HEK293 (cell line): ENCODE measurements around the gene CRTC3.
A peak's percentile ranks its signal among the peaks of the same experiment; 100 is the strongest.

Experiments used
- CTCF ChIA-PET: fragments of 350-600 bp; formaldehyde crosslinking; extraction: SDS; loops from one replicate; lab custom pipeline; 2021; ENCODE audit warnings: antibody characterized with exemption; lab: Yijun Ruan, JAX
- POLR2A ChIA-PET: fragments of 300-600 bp; formaldehyde crosslinking; extraction: SDS; loops from one replicate; lab custom pipeline; 2020; ENCODE audit warnings: antibody characterized with exemption, inconsistent platforms; lab: Yijun Ruan, JAX
- H3K27ac ChIP-seq: fragments of 200-500 bp; sonication (Bioruptor generic); 2 replicates; pipeline ENCODE4 v1.5.1; 2014; ENCODE audit warnings: low read depth, low read length, control low read depth, inconsistent platforms; ENCODE audit errors: extremely low read depth
- H3K36me3 ChIP-seq, 2 experiments: fragments of 200-500 bp in 1 of 2; sonication (Bioruptor generic) in 1 of 2; 1 replicate in 1 of 2; 2 replicates in 1 of 2; pipeline ENCODE4 v1.5.1; 2014 to 2017; ENCODE audit warnings: inconsistent platforms in 2 of 2, low read length in 2 of 2; ENCODE audit not compliant: control insufficient read depth in 2 of 2, insufficient read depth in 1 of 2
- H3K4me1 ChIP-seq: fragments of 200-500 bp; sonication (Bioruptor generic); 2 replicates; pipeline ENCODE4 v1.5.1; 2014; ENCODE audit warnings: mild to moderate bottlenecking, low read length, inconsistent platforms; ENCODE audit not compliant: control insufficient read depth, insufficient read depth
- H3K4me3 ChIP-seq: 2 replicates; pipeline ENCODE4 v1.5.1; 2011; ENCODE audit warnings: low read depth, mild to moderate bottlenecking, control low read depth, low read length, moderate library complexity
- H3K9me3 ChIP-seq: fragments of 200-500 bp; sonication (Bioruptor generic); 2 replicates; pipeline ENCODE4 v1.5.1; 2014; ENCODE audit warnings: low read depth, low read length, inconsistent platforms; ENCODE audit not compliant: control insufficient read depth, insufficient read depth
- FEZF1 ChIP-seq: fragments of 450-650 bp; formaldehyde crosslinking; IDR thresholded peaks from 2 replicates; pipeline ENCODE4 v1.5.1; 2016; ENCODE audit warnings: missing biosample characterization, missing genetic modification characterization
- OSR2 ChIP-seq: fragments of 450-650 bp; formaldehyde crosslinking; IDR thresholded peaks from 2 replicates; pipeline ENCODE4 v1.5.1; 2016; ENCODE audit warnings: missing biosample characterization, missing genetic modification characterization
- PRDM10 ChIP-seq: fragments of 450-650 bp; formaldehyde crosslinking; IDR thresholded peaks from 2 replicates; pipeline ENCODE4 v1.5.1; 2016; ENCODE audit warnings: missing biosample characterization, missing genetic modification characterization
- SCRT1 ChIP-seq: fragments of 450-650 bp; formaldehyde crosslinking; IDR thresholded peaks from 2 replicates; pipeline ENCODE4 v1.5.1; 2016; ENCODE audit warnings: missing biosample characterization, missing genetic modification characterization, borderline replicate concordance
- SP3 ChIP-seq: fragments of 450-650 bp; formaldehyde crosslinking; IDR thresholded peaks from 2 replicates; pipeline ENCODE4 v1.5.1; 2016; ENCODE audit warnings: missing biosample characterization, missing genetic modification characterization
- ZBTB1 ChIP-seq: fragments of 450-650 bp; formaldehyde crosslinking; IDR thresholded peaks from 2 replicates; pipeline ENCODE4 v1.5.1; 2016; ENCODE audit warnings: missing biosample characterization, missing genetic modification characterization
- ZBTB17 ChIP-seq: fragments of 450-650 bp; formaldehyde crosslinking; IDR thresholded peaks from 2 replicates; pipeline ENCODE4 v1.5.1; 2016; ENCODE audit warnings: missing biosample characterization, missing genetic modification characterization
- ZBTB49 ChIP-seq: fragments of 450-650 bp; formaldehyde crosslinking; IDR thresholded peaks from 2 replicates; pipeline ENCODE4 v1.5.1; 2016; ENCODE audit warnings: missing biosample characterization, missing genetic modification characterization, low read depth
- ZNF121 ChIP-seq: fragments of 450-650 bp; formaldehyde crosslinking; IDR thresholded peaks from 2 replicates; pipeline ENCODE4 v1.5.1; 2016; ENCODE audit warnings: missing biosample characterization, missing genetic modification characterization
- ZNF155 ChIP-seq: fragments of 450-650 bp; formaldehyde crosslinking; IDR thresholded peaks from 2 replicates; pipeline ENCODE4 v1.5.1; 2016; ENCODE audit warnings: missing biosample characterization, missing genetic modification characterization
- ZNF174 ChIP-seq: fragments of 450-650 bp; formaldehyde crosslinking; IDR thresholded peaks from 2 replicates; pipeline ENCODE4 v1.5.0; 2017; ENCODE audit warnings: missing biosample characterization, mild to moderate bottlenecking, missing genetic modification characterization
- ZNF335 ChIP-seq: fragments of 450-650 bp; formaldehyde crosslinking; conservative IDR thresholded peaks from 2 replicates; pipeline ENCODE4 v1.5.1; 2016; ENCODE audit warnings: missing biosample characterization, missing genetic modification characterization
- ZNF423 ChIP-seq: fragments of 450-650 bp; formaldehyde crosslinking; IDR thresholded peaks from 2 replicates; pipeline ENCODE4 v1.5.1; 2016; ENCODE audit warnings: missing biosample characterization, missing genetic modification characterization
- ZNF600 ChIP-seq: fragments of 450-650 bp; formaldehyde crosslinking; IDR thresholded peaks from 2 replicates; pipeline ENCODE4 v1.5.1; 2016; ENCODE audit warnings: missing biosample characterization, missing genetic modification characterization
- ZNF624 ChIP-seq: fragments of 450-650 bp; formaldehyde crosslinking; IDR thresholded peaks from 2 replicates; pipeline ENCODE4 v1.5.1; 2017; ENCODE audit warnings: missing biosample characterization, missing genetic modification characterization
- ZNF792 ChIP-seq: fragments of 450-650 bp; formaldehyde crosslinking; IDR thresholded peaks from 2 replicates; pipeline ENCODE4 v1.5.1; 2016; ENCODE audit warnings: missing biosample characterization, missing genetic modification characterization
- ZSCAN16 ChIP-seq: fragments of 450-650 bp; formaldehyde crosslinking; IDR thresholded peaks from 2 replicates; pipeline ENCODE4 v1.5.1; 2016; ENCODE audit warnings: missing biosample characterization, missing genetic modification characterization

CRTC3 gene

GRCh38 chr15:90497912-90498311, 31.8 kb upstream of the CRTC3 start:
- Histone ChIP-seq H3K27ac (no peak overlapping the region), H3K4me3 (no peak overlapping the region), H3K36me3 (peaks cover 49 to 64% of the 10 kb centered on the region in 2 experiments), H3K4me1 (no peaks in the 10 kb centered on the region), H3K9me3 (no peaks in the 10 kb centered on the region; the same call in 1 of the 2 replicates)
- ChIA-PET POLR2A (no interaction called here), CTCF (interaction anchor here (2.2 to 2.6 kb wide), 2 partner anchors 178 to 388 kb away, joined by 9 to 15 read pairs; no protein-coding TSS in a partner anchor)
- TF ChIP-seq ZNF624 (tag by site-specific recombination) (no peak), ZNF792 (tag by site-specific recombination) (no peak), ZSCAN16 (no peak), OSR2 (tag by site-specific recombination) (peak; percentile 58)

- POLR2A ChIA-PET, result no interaction called here
- peaks cover 38 to 43% of the 10 kb centered on the region in 2 experiments for H3K36me3 ChIP-seq
- CTCF ChIA-PET, result interaction anchor here (0.7 to 2.0 kb wide), 5 partner anchors 17 to 199 kb away, joined by 3 to 9 read pairs (median 6); no protein-coding TSS in a partner anchor
Observed at GRCh38 chr15:90500171-90500570, 29.6 kb upstream of the CRTC3 start.

More at GRCh38 chr15:90500171-90500570, 29.6 kb upstream of the CRTC3 start:
- Histone ChIP-seq H3K4me1 (no peaks in the 10 kb centered on the region), H3K4me3 (no peak overlapping the region), H3K9me3 (no peaks in the 10 kb centered on the region; the same call in 1 of the 2 replicates), H3K27ac (no peak overlapping the region)
- TF ChIP-seq ZNF335 (tag by site-specific recombination) (no peak), ZNF155 (tag by site-specific recombination) (no peak), ZNF600 (tag by site-specific recombination) (no peak), ZBTB17 (tag by site-specific recombination) (no peak), PRDM10 (no peak), ZBTB49 (tag by site-specific recombination) (no peak), ZNF121 (tag by site-specific recombination) (no peak), FEZF1 (tag by site-specific recombination) (no peak), SP3 (tag by site-specific recombination) (no peak), ZNF423 (tag by site-specific recombination) (no peak), ZBTB1 (tag by site-specific recombination) (no peak), ZNF174 (tag by site-specific recombination) (no peak), SCRT1 (no peak)
